GM18868 (cell line): ENCODE results near the gene SMIM22.

Experiments
- ATAC-seq: cut with Tn5 transposase; IDR thresholded peaks from one replicate; pipeline ENCODE4 v1.9.1; 2021; ENCODE audit warnings: mild to moderate bottlenecking, moderate library complexity; ENCODE audit not compliant: unreplicated experiment

The SMIM22 gene

GRCh38 chr16:4795181-4795827 is at the start of gene SMIM22:
Gene SMIM22, plus strand, starts transcription at chr16:4795369. Its CDS starts 366 bp downstream, at chr16:4795735.
- no peak for ATAC-seq

- no peak for ATAC-seq
Measured at GRCh38 chr16:4746215-4746614, 49.0 kb upstream of the SMIM22 start.

- ATAC-seq = no peak
Measured at GRCh38 chr16:4746991-4747574, 48.1 kb upstream of the SMIM22 start.

GRCh38 chr16:4747906-4748681 is 47.1 kb upstream of the SMIM22 start:
- no peak for ATAC-seq

- ATAC-seq = no peak
Measured at GRCh38 chr16:4748682-4749411, 46.3 kb upstream of the SMIM22 start.

GRCh38 chr16:4749700-4750257 is 45.4 kb upstream of the SMIM22 start:
- no peak for ATAC-seq

- ATAC-seq = no peak
Measured at GRCh38 chr16:4750896-4751295, 44.3 kb upstream of the SMIM22 start.

GRCh38 chr16:4752351-4753100 is 42.6 kb upstream of the SMIM22 start:
- ATAC-seq = no peak

- ATAC-seq = no peak
Measured at GRCh38 chr16:4753227-4753626, 41.9 kb upstream of the SMIM22 start.

- ATAC-seq = no peak
Measured at GRCh38 chr16:4754865-4755264, 40.3 kb upstream of the SMIM22 start.

GRCh38 chr16:4755687-4756086 is 39.5 kb upstream of the SMIM22 start:
- ATAC-seq = no peak

GRCh38 chr16:4760221-4760910 is 34.8 kb upstream of the SMIM22 start:
- no peak for ATAC-seq

- ATAC-seq = no peak
Measured at GRCh38 chr16:4762205-4762604, 33.0 kb upstream of the SMIM22 start.

- ATAC-seq = no peak
Measured at GRCh38 chr16:4763791-4764190, 31.4 kb upstream of the SMIM22 start.

GRCh38 chr16:4765511-4766474 is 29.4 kb upstream of the SMIM22 start:
- ATAC-seq = no peak

GRCh38 chr16:4766875-4767628 is 28.1 kb upstream of the SMIM22 start, which contains the start of gene ZNF500:
Gene ZNF500, minus strand, starts transcription at chr16:4767162. Its CDS starts 1,184 bp downstream, at chr16:4765978.
- peak; percentile 86 for ATAC-seq

- peak; percentile 10 for ATAC-seq
Measured at GRCh38 chr16:4767872-4768548, 27.2 kb upstream of the SMIM22 start.
